Nephron progenitor cell (in vitro differentiated cells): ENCODE results near the gene OLFML2B.
A peak's percentile ranks its signal among the peaks of the same experiment; 100 is the strongest.

Experiments
- DNase-seq: peaks from one replicate; pipeline ENCODE4 v3.0.0; 2021
- H3K27ac Mint-ChIP-seq: 2 replicates; pipeline ENCODE4 v1.8.0; 2021; ENCODE audit warnings: mild to moderate bottlenecking, moderate library complexity, mixed read lengths
- H3K27me3 Mint-ChIP-seq: 2 replicates; pipeline ENCODE4 v1.8.0; 2021; ENCODE audit warnings: mild to moderate bottlenecking, low read depth, mixed read lengths; ENCODE audit not compliant: poor library complexity
- H3K36me3 Mint-ChIP-seq: 2 replicates; pipeline ENCODE4 v1.8.0; 2021; ENCODE audit warnings: low read depth, mixed read lengths
- H3K4me1 Mint-ChIP-seq: 2 replicates; pipeline ENCODE4 v1.8.0; 2021; ENCODE audit warnings: mixed read lengths
- H3K4me3 Mint-ChIP-seq: 2 replicates; pipeline ENCODE4 v1.8.0; 2021; ENCODE audit warnings: mild to moderate bottlenecking, moderate library complexity, mixed read lengths
- H3K9me3 Mint-ChIP-seq: 2 replicates; pipeline ENCODE4 v1.8.0; 2021; ENCODE audit warnings: mild to moderate bottlenecking, moderate library complexity, mixed read lengths
- CTCF ChIP-seq: fragments of 200-600 bp; sonication (generic); IDR thresholded peaks from 2 replicates; pipeline ENCODE4 v1.5.0; 2021; ENCODE audit warnings: antibody characterized with exemption

OLFML2B gene

GRCh38 chr1:161982917-161983316, 40.8 kb downstream of the OLFML2B start:
- Mint-ChIP-seq H3K4me1 (peaks cover 24% of the 10 kb centered on the region), H3K36me3 (peaks cover 59% of the 10 kb centered on the region), H3K4me3 (no peak overlapping the region), H3K27ac (peak overlapping the region; percentile 84), H3K9me3 (peaks cover 24% of the 10 kb centered on the region), H3K27me3 (peaks cover 25% of the 10 kb centered on the region)
- TF ChIP-seq CTCF: no peak
- no peak for DNase-seq

DNA sequence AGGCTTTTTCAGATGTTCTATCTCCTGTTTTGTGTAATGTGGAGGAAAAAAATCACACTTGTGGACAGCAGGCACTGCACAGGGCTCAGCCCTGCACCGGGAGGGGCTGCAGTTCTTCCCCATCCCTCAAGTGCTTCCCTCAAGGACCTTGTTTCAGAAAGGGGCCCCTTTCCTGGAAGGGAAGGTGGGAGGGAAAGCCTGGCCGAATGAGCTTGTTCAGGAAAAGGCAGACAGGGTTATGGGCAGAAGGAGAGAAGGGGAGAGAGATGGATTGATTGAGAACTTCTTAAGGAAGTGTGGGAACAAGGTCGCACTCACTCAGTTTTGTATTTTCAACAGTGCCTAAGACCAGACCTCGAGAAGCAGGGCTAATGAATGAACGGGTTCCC, 41.2 kb downstream of the OLFML2B start:
- H3K36me3 Mint-ChIP-seq: peaks cover 59% of the 10 kb centered on the region
- peaks cover 25% of the 10 kb centered on the region for H3K9me3 Mint-ChIP-seq
- no peak for TF ChIP-seq CTCF
- H3K27ac Mint-ChIP-seq: peak overlapping the region; percentile 84
- no peak for DNase-seq
- H3K4me1 Mint-ChIP-seq: peaks cover 24% of the 10 kb centered on the region
- H3K27me3 Mint-ChIP-seq: peaks cover 29% of the 10 kb centered on the region
- H3K4me3 Mint-ChIP-seq: no peak overlapping the region

- Mint-ChIP-seq H3K4me1 (peaks cover 24% of the 10 kb centered on the region), H3K27ac (no peak overlapping the region), H3K36me3 (peaks cover 54% of the 10 kb centered on the region), H3K27me3 (peaks cover 25% of the 10 kb centered on the region), H3K4me3 (no peak overlapping the region), H3K9me3 (peaks cover 21% of the 10 kb centered on the region)
- no peak for DNase-seq
- no peak for TF ChIP-seq CTCF
Measured at GRCh38 chr1:161981735-161982506, 41.7 kb downstream of the OLFML2B start.

GRCh38 chr1:161981126-161981525, 42.5 kb downstream of the OLFML2B start:
- Mint-ChIP-seq H3K4me1 (peaks cover 24% of the 10 kb centered on the region), H3K4me3 (no peak overlapping the region), H3K36me3 (peaks cover 52% of the 10 kb centered on the region), H3K27ac (no peak overlapping the region), H3K9me3 (peaks cover 20% of the 10 kb centered on the region), H3K27me3 (peaks cover 25% of the 10 kb centered on the region)
- DNase-seq: no peak
- no peak for TF ChIP-seq CTCF

DNA sequence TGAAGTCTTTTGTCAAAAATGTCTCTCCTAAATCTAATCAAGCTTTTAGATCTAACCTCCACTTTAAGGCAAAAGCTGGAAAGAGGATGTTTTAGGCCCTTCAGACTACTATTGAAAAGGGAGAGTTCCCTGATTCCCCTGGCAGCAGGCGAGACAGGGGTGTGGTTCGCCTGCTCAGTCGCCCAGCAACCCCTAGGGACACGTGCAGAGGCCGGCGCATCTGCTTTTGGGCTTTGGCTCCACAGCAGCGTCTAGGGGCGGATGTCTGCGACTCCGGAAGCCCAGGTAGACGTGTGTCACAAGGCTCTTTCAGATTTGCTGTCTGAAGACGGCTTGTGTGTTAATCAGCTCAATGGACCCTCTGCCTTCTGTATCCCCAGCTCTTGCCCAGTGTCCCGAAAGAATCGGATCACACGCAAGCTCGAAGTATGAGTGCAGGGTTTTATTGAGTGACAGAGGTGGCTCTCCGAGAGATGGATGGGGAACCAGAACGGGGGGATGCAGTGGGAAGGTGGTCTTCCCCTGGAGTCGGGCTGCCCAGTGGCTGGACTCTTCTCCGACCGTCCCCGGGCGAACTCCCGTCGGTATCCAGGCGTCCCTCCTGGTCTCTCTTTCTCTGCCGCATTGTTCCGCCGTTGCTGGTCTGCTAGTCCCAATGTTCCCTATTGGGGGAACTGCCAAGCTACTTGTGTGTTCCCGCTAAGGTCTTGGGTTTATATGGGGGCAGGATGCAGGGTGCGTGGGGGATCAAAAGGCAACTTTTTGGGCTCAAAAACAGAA, 45.5 kb downstream of the OLFML2B start:
- Mint-ChIP-seq H3K9me3 (peaks cover 20% of the 10 kb centered on the region), H3K27me3 (peaks cover 22% of the 10 kb centered on the region), H3K27ac (no peak overlapping the region)

More for the DNA sequence above, 45.5 kb downstream of the OLFML2B start:
- no peak overlapping the region for H3K4me3 Mint-ChIP-seq
- peaks cover 25% of the 10 kb centered on the region for H3K36me3 Mint-ChIP-seq
- H3K4me1 Mint-ChIP-seq: peaks cover 31% of the 10 kb centered on the region
- no peak for TF ChIP-seq CTCF
- no peak for DNase-seq
